Left lung (tissue), 10 donors: ENCODE data around the gene MMP25. TPM values are rescaled to one million over a fixed set of nuclear protein-coding genes. Genes with fewer than 3 reads are reported as not detected.
A peak's percentile ranks its signal among the peaks of the same experiment; 100 is the strongest.

ENCODE experiments used
- ATAC-seq: fragments of 200-7000 bp; cut with Tn5 transposase; one replicate; pipeline ENCODE4 v1.9.1; 2020; ENCODE audit warnings: moderate library complexity
- DNase-seq, 4 donors: peaks; one replicate each; pipeline ENCODE4 v3.0.0-alpha.2; 2013 to 2020
- H3K27ac ChIP-seq, 2 donors: fragments of 200-600 bp; sonication (generic) in 1 of 2; one replicate each; pipeline versions ENCODE4 v1.5.0 to v1.8.0; 2020 to 2021
- H3K27me3 ChIP-seq, 2 donors: fragments of 200-600 bp; sonication (generic) in 1 of 2; one replicate each; pipeline versions ENCODE4 v1.5.0 to v1.8.0; 2020 to 2021
- H3K36me3 ChIP-seq, 2 donors: fragments of 200-600 bp; sonication (generic) in 1 of 2; one replicate each; pipeline versions ENCODE4 v1.5.0 to v1.8.0; 2020 to 2021
- H3K4me1 ChIP-seq, 2 donors: fragments of 200-600 bp; one replicate each; pipeline ENCODE4 v1.8.0; 2021
- H3K4me3 ChIP-seq, 2 donors: fragments of 200-600 bp; sonication (generic) in 1 of 2; one replicate each; pipeline versions ENCODE4 v1.5.0 to v1.8.0; 2020 to 2021; ENCODE audit warnings: mild to moderate bottlenecking in 1 of 2
- H3K9me3 ChIP-seq, 2 donors: fragments of 200-600 bp; sonication (generic) in 1 of 2; one replicate each; pipeline versions ENCODE4 v1.5.0 to v1.8.0; 2020 to 2021
- intact Hi-C, 2 donors: fragments of 100-400 bp; cut with DNase I; formaldehyde crosslinking; loops; one replicate each; pipeline versions ENCODE4 v1.11.2 to v1.14.2; 2022
- polyA plus RNA-seq, 6 donors: library from polyadenylated mRNA; unstranded; fragments of 120-200 nt; gene quantifications; one replicate each; pipeline ENCODE4 v1.2.1, GENCODE V29; 2013; ENCODE audit not compliant: insufficient read length in 6 of 6
- total RNA-seq, 2 donors: library from RNA; stranded (reverse); fragmentation: NEBNext Ultra II Directional; extraction: Animal tissue kit (Norgen Biotek cat#: 25700); gene quantifications; one replicate each; pipeline ENCODE4 v1.2.1, GENCODE V29; 2021
- TF ChIP-seq, protein P1 (sequence below), 2 donors: fragments of 200-600 bp; sonication (generic) in 1 of 2; IDR thresholded peaks; one replicate each; pipeline versions ENCODE4 v1.5.0 to v1.8.0; 2021; ENCODE audit warnings: antibody characterized with exemption in 2 of 2
- donor health status: DM: no; HTN: yes; CAD: no.
- donor health status: DM: no; HTN: no; CAD: no.

The MMP25 gene
- total and polyA plus RNA-seq, 8 donors = 1.8 to 91.9 (median 2.4) TPM

DNA sequence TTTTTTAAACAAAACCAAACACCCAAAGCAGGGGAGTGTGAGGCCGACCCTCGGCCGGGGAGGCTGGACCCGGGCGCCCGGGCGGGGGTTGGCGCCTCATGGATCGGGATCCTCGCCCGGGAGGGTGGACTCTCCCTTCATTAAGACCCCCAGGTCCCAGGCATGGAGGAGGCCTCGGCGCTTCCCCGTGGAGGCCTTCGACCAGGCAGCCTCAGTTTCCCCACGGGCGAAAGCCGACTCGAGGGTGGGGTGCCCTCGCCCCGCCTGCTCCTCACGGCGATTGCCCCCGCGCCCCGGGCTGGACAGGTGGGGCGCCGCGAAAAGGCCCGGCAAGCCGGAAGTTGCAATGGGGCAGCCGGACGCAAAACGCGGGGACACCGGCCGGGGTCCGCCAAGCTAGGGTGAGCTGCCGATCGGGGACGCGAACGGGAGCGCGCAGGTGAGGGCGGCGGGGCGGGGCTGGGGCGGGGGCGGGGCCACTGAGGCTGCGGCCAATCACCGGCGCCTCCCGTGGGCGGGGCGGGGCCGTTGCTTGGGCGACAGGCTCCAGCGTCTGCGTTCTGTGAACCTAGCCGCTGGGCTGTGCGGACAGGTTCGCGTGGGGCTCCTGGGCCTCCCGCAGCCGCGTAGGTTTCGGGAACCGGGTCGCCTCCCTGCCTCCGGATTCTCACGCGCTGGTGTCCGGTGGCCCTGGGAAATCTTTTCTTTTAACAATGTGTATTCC is 60.0 kb downstream of the MMP25 start:
- Histone ChIP-seq H3K4me3 (peak overlapping the region; percentile 50 to 60), H3K27me3 (no peaks in the 10 kb centered on the region), H3K4me1 (peaks cover 6 to 25% of the 10 kb centered on the region in 2 donors), H3K27ac (peak overlapping the region; percentile 80 to 88), H3K9me3 (no peaks in the 10 kb centered on the region), H3K36me3 (no peaks in the 10 kb centered on the region)
- TF ChIP-seq, protein P1, sequence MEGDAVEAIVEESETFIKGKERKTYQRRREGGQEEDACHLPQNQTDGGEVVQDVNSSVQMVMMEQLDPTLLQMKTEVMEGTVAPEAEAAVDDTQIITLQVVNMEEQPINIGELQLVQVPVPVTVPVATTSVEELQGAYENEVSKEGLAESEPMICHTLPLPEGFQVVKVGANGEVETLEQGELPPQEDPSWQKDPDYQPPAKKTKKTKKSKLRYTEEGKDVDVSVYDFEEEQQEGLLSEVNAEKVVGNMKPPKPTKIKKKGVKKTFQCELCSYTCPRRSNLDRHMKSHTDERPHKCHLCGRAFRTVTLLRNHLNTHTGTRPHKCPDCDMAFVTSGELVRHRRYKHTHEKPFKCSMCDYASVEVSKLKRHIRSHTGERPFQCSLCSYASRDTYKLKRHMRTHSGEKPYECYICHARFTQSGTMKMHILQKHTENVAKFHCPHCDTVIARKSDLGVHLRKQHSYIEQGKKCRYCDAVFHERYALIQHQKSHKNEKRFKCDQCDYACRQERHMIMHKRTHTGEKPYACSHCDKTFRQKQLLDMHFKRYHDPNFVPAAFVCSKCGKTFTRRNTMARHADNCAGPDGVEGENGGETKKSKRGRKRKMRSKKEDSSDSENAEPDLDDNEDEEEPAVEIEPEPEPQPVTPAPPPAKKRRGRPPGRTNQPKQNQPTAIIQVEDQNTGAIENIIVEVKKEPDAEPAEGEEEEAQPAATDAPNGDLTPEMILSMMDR (IDR thresholded peaks at IDR 0.05) = no peak
- ATAC-seq (peak; percentile 98), DNase-seq (peak; percentile 70 to 95 (median 90))
- intact Hi-C loops = no loop called here

Other genes with a start within 250 kb of the MMP25 start
- not detected for gene PRSS41, start 248.1 kb upstream of the MMP25 start, total RNA-seq
- gene PRSS41, start 248.1 kb upstream of the MMP25 start, polyA plus RNA-seq = not detected
- 1 to 10 TPM in 1 of 2 donors, under 1 TPM in 1; 0.90 to 2.5 TPM for gene PRSS21, start 229.3 kb upstream of the MMP25 start, total RNA-seq
- gene PRSS21, start 229.3 kb upstream of the MMP25 start, polyA plus RNA-seq = under 1 TPM in 4 of 6 donors, not detected in 2; 0.25 to 0.38 (median 0.28) TPM
- 1 to 10 TPM in 1 of 2 donors, under 1 TPM in 1; 0.61 to 1.4 TPM for gene ZG16B, start 216.3 kb upstream of the MMP25 start, total RNA-seq
- gene ZG16B, start 216.3 kb upstream of the MMP25 start, polyA plus RNA-seq = 1 to 10 TPM in 1 of 6 donors, under 1 TPM in 5; 0.27 to 1.2 (median 0.55) TPM
- gene PRSS22, start 188.4 kb upstream of the MMP25 start, total RNA-seq = 10 to 100 TPM; 15.7 to 16.7 TPM
- gene PRSS22, start 188.4 kb upstream of the MMP25 start, polyA plus RNA-seq = 10 to 100 TPM; 11.9 to 17.3 (median 14.8) TPM
- 10 to 100 TPM; 22.1 to 22.4 TPM for gene FLYWCH2, start 163.3 kb upstream of the MMP25 start, total RNA-seq
- 10 to 100 TPM; 15.6 to 24.5 (median 19.2) TPM for gene FLYWCH2, start 163.3 kb upstream of the MMP25 start, polyA plus RNA-seq
- gene FLYWCH1, start 134.6 kb upstream of the MMP25 start, total RNA-seq = 10 to 100 TPM; 29.3 to 29.4 TPM
- 10 to 100 TPM; 17.2 to 42.9 (median 23.0) TPM for gene FLYWCH1, start 134.6 kb upstream of the MMP25 start, polyA plus RNA-seq
- gene KREMEN2, start 82.3 kb upstream of the MMP25 start, total RNA-seq = not detected
- under 1 TPM in 5 of 6 donors, not detected in 1; 0.17 to 0.36 (median 0.20) TPM for gene KREMEN2, start 82.3 kb upstream of the MMP25 start, polyA plus RNA-seq
- 10 to 100 TPM; 17.2 to 20.1 TPM for gene PAQR4, start 77.2 kb upstream of the MMP25 start, total RNA-seq
- gene PAQR4, start 77.2 kb upstream of the MMP25 start, polyA plus RNA-seq = 10 to 100 TPM in 5 of 6 donors, 1 to 10 TPM in 1; 9.5 to 16.1 (median 13.8) TPM
- gene PKMYT1, start 66.1 kb upstream of the MMP25 start, total RNA-seq = 10 to 100 TPM; 13.9 to 14.3 TPM
- 10 to 100 TPM; 15.9 to 21.8 (median 18.6) TPM for gene PKMYT1, start 66.1 kb upstream of the MMP25 start, polyA plus RNA-seq
- gene CLDN9, start 33.6 kb upstream of the MMP25 start, total RNA-seq = 1 to 10 TPM in 1 of 2 donors, under 1 TPM in 1; 0.85 to 2.2 TPM
- 1 to 10 TPM; 5.0 to 6.5 (median 6.0) TPM for gene CLDN9, start 33.6 kb upstream of the MMP25 start, polyA plus RNA-seq
- 1 to 10 TPM in 1 of 2 donors, not detected in 1; 2.3 TPM for gene CLDN6, start 28.4 kb upstream of the MMP25 start, total RNA-seq
- gene CLDN6, start 28.4 kb upstream of the MMP25 start, polyA plus RNA-seq = 100 to 1,000 TPM in 5 of 6 donors, 10 to 100 TPM in 1; 95.0 to 140 (median 116) TPM
- 100 to 1,000 TPM; 118 to 126 TPM for gene TNFRSF12A, start 26.2 kb upstream of the MMP25 start, total RNA-seq
- gene TNFRSF12A, start 26.2 kb upstream of the MMP25 start, polyA plus RNA-seq = 1 to 10 TPM; 2.6 to 5.4 (median 4.2) TPM
- 10 to 100 TPM; 45.4 to 66.6 TPM for gene HCFC1R1, start 22.6 kb upstream of the MMP25 start, total RNA-seq
- 10 to 100 TPM; 25.1 to 37.6 (median 31.9) TPM for gene HCFC1R1, start 22.6 kb upstream of the MMP25 start, polyA plus RNA-seq
- 10 to 100 TPM; 24.0 to 38.7 TPM for gene THOC6, start 22.5 kb upstream of the MMP25 start, total RNA-seq
- gene THOC6, start 22.5 kb upstream of the MMP25 start, polyA plus RNA-seq = 10 to 100 TPM; 23.9 to 34.8 (median 26.9) TPM
- 10 to 100 TPM; 10.8 to 18.1 TPM for gene BICDL2, start 9.6 kb upstream of the MMP25 start, total RNA-seq
- gene BICDL2, start 9.6 kb upstream of the MMP25 start, polyA plus RNA-seq = 1 to 10 TPM; 2.5 to 5.5 (median 3.2) TPM
- 100 to 1,000 TPM; 132 to 310 TPM for gene IL32, start 19.1 kb downstream of the MMP25 start, total RNA-seq
- gene IL32, start 19.1 kb downstream of the MMP25 start, polyA plus RNA-seq = 10 to 100 TPM; 59.4 to 86.9 (median 64.9) TPM
- gene ZSCAN10, start 52.7 kb downstream of the MMP25 start, total RNA-seq = not detected
- under 1 TPM in 1 of 6 donors, not detected in 5; 0.13 TPM for gene ZSCAN10, start 52.7 kb downstream of the MMP25 start, polyA plus RNA-seq
- 10 to 100 TPM in 1 of 2 donors, 1 to 10 TPM in 1; 9.7 to 11.8 TPM for gene ZNF205, start 66.0 kb downstream of the MMP25 start, total RNA-seq
- 10 to 100 TPM; 13.3 to 17.6 (median 17.1) TPM for gene ZNF205, start 66.0 kb downstream of the MMP25 start, polyA plus RNA-seq
- 10 to 100 TPM in 1 of 2 donors, 1 to 10 TPM in 1; 8.4 to 12.0 TPM for gene ZNF213, start 88.5 kb downstream of the MMP25 start, total RNA-seq
- 10 to 100 TPM; 11.5 to 17.8 (median 14.0) TPM for gene ZNF213, start 88.5 kb downstream of the MMP25 start, polyA plus RNA-seq
- gene OR1F1, start 141.6 kb downstream of the MMP25 start, total RNA-seq = not detected
- gene OR1F1, start 141.6 kb downstream of the MMP25 start, polyA plus RNA-seq = not detected
- 10 to 100 TPM in 1 of 2 donors, 1 to 10 TPM in 1; 6.7 to 10.5 TPM for gene ZNF200, start 188.6 kb downstream of the MMP25 start, total RNA-seq
- gene ZNF200, start 188.6 kb downstream of the MMP25 start, polyA plus RNA-seq = 10 to 100 TPM; 12.3 to 15.0 (median 13.1) TPM
- 10 to 100 TPM in 1 of 2 donors, 1 to 10 TPM in 1; 2.4 to 21.4 TPM for gene MEFV, start 210.1 kb downstream of the MMP25 start, total RNA-seq
- gene MEFV, start 210.1 kb downstream of the MMP25 start, polyA plus RNA-seq = under 1 TPM; 0.43 to 0.98 (median 0.58) TPM
- gene ZNF263, start 236.9 kb downstream of the MMP25 start, total RNA-seq = 10 to 100 TPM; 18.5 to 18.9 TPM
- 10 to 100 TPM; 46.2 to 54.0 (median 51.2) TPM for gene ZNF263, start 236.9 kb downstream of the MMP25 start, polyA plus RNA-seq